ENCODE results near the gene CCDC102B.
"Not testable (repeated sequence)": the region's sequence is repeated elsewhere in the genome, so short reads cannot be mapped to it uniquely, and the experiment has no call there.

Gene CCDC102B

GRCh38 chr18:68830256-68831045 lies 32.6 kb downstream of the CCDC102B start:
- no peak for DNase-seq

- no peak for DNase-seq
Observed at GRCh38 chr18:68833756-68834155, 35.9 kb downstream of the CCDC102B start.

- no peak for DNase-seq
Observed at GRCh38 chr18:68837665-68838451, 40.0 kb downstream of the CCDC102B start.

- DNase-seq: no peak
Observed at GRCh38 chr18:68839701-68840100, 41.8 kb downstream of the CCDC102B start.

GRCh38 chr18:68840554-68841263 lies 42.8 kb downstream of the CCDC102B start:
- DNase-seq: no peak

GRCh38 chr18:68841301-68841700 lies 43.4 kb downstream of the CCDC102B start:
- no peak for DNase-seq

- no peak for DNase-seq
Observed at GRCh38 chr18:68842951-68843350, 45.1 kb downstream of the CCDC102B start.

GRCh38 chr18:68843473-68844089 lies 45.7 kb downstream of the CCDC102B start:
- peak; percentile 15 for DNase-seq

GRCh38 chr18:68847219-68847837 lies 49.4 kb downstream of the CCDC102B start:
- DNase-seq: peak; percentile 54

- DNase-seq: no peak
Observed at GRCh38 chr18:68848242-68848641, 50.4 kb downstream of the CCDC102B start.

- DNase-seq: no peak
Observed at GRCh38 chr18:68854786-68855391, 57.0 kb downstream of the CCDC102B start.

- DNase-seq: no peak
Observed at GRCh38 chr18:68855491-68855890, 57.6 kb downstream of the CCDC102B start.

- DNase-seq: no peak
Observed at GRCh38 chr18:68861365-68861764, 63.5 kb downstream of the CCDC102B start.

GRCh38 chr18:68865021-68865420 lies 67.1 kb downstream of the CCDC102B start:
- DNase-seq: no peak

GRCh38 chr18:68865503-68865902 lies 67.6 kb downstream of the CCDC102B start:
- DNase-seq: no peak

GRCh38 chr18:68873003-68873402 lies 75.1 kb downstream of the CCDC102B start:
- no peak for DNase-seq

GRCh38 chr18:68874361-68874760 lies 76.5 kb downstream of the CCDC102B start:
- no peak for DNase-seq

- DNase-seq: not testable (repeated sequence)
Observed at GRCh38 chr18:68879947-68880346, 82.1 kb downstream of the CCDC102B start.

GRCh38 chr18:68887410-68887809 lies 89.5 kb downstream of the CCDC102B start:
- DNase-seq: no peak

GRCh38 chr18:68893354-68893753 lies 95.5 kb downstream of the CCDC102B start:
- no peak for DNase-seq

- no peak for DNase-seq
Observed at GRCh38 chr18:68897286-68897685, 99.4 kb downstream of the CCDC102B start.

- DNase-seq: no peak
Observed at GRCh38 chr18:68909579-68909978, 111.7 kb downstream of the CCDC102B start.
